Stimulated activated memory B cell treated with anti-CD40 and anti-IgM and Interleukin-4, amounts not matched to agents 10 μg/mL and 1 μg/mL and 100 μg/mL, for 72 hours (primary cell): Measurements from ENCODE around the gene ATAT1.
A peak's percentile ranks its signal among the peaks of the same experiment; 100 is the strongest.

Experiments
- ATAC-seq: fragments of 150-1000 bp; cut with Tn5 transposase; 2 replicates; pipeline ENCODE4 v1.10.0; 2021
- H3K27ac Mint-ChIP-seq: one replicate; pipeline ENCODE4 v1.8.0; 2022; ENCODE audit warnings: mild to moderate bottlenecking, mixed read lengths
- H3K27me3 Mint-ChIP-seq: one replicate; pipeline ENCODE4 v1.8.0; 2022; ENCODE audit warnings: mixed read lengths
- H3K36me3 Mint-ChIP-seq: one replicate; pipeline ENCODE4 v1.8.0; 2022; ENCODE audit warnings: mixed read lengths
- H3K4me1 Mint-ChIP-seq: one replicate; pipeline ENCODE4 v1.8.0; 2022; ENCODE audit warnings: mixed read lengths
- H3K4me3 Mint-ChIP-seq: one replicate; pipeline ENCODE4 v1.8.0; 2022; ENCODE audit warnings: mild to moderate bottlenecking, moderate library complexity, mixed read lengths
- H3K9me3 Mint-ChIP-seq: one replicate; pipeline ENCODE4 v1.8.0; 2022; ENCODE audit warnings: mixed read lengths

Gene ATAT1

DNA sequence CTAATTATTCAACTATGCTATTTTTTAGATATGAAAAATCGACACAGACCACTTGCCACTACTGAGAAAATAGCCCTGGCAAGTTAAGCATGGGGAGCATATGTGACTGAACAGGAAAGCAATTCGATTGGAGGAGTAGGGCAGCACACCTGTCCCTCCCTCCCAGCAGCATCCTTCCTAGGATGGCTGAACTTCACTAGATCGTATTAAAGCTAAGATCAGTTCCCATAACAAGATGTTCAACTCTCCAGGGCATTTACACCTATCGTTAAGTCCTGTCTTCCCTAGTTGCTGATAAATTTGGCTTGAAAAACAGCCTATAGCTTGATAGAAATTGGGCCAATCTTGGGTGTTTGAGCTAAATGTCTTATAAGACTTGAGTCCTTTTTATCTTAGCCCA, 16.6 kb upstream of the ATAT1 start:
- Mint-ChIP-seq H3K4me3 (no peak overlapping the region), H3K36me3 (peaks cover 68% of the 10 kb centered on the region), H3K27ac (peak overlapping the region; percentile 59), H3K4me1 (peaks cover 61% of the 10 kb centered on the region), H3K27me3 (no peaks in the 10 kb centered on the region), H3K9me3 (no peaks in the 10 kb centered on the region)
- ATAC-seq, result no peak

DNA sequence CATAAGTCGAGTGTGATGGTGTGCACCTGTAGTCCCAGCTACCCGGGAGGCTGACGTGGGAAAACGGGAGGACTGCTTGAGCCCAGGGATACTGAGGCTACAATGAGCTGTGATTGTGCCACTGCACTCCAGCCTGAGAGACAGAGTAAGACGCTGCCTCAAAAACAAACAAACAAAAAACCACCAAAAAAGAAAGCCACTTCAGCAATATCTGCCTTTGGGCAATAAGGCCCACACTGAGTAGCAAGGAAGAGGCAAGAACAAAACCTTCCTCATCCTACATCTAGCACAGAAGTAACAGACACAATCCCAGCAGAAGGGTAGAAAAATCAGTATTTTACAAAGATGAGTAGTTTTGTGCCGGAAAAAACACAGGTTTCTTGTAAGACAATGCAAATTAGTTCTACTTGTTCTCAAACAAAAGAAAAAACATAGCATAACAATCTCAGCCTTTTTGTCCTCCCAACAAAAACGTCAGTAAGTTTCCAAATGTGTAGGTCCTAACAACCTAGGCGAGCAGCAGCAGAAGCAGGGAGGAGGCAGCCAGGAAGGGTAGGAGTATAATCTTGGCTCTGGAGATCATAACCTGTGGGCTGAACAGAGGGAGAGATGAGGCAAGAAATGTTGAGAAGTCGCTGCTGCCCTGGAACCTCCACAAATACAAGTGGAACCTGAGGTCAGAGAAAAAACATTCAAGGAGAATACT, 15.4 kb upstream of the ATAT1 start:
- peaks cover 61% of the 10 kb centered on the region for H3K4me1 Mint-ChIP-seq
- no peak for ATAC-seq
- H3K36me3 Mint-ChIP-seq, result peaks cover 68% of the 10 kb centered on the region
- H3K27ac Mint-ChIP-seq, result peak overlapping the region; percentile 69
- no peak overlapping the region for H3K4me3 Mint-ChIP-seq
- no peaks in the 10 kb centered on the region for H3K9me3 Mint-ChIP-seq
- no peaks in the 10 kb centered on the region for H3K27me3 Mint-ChIP-seq

DNA sequence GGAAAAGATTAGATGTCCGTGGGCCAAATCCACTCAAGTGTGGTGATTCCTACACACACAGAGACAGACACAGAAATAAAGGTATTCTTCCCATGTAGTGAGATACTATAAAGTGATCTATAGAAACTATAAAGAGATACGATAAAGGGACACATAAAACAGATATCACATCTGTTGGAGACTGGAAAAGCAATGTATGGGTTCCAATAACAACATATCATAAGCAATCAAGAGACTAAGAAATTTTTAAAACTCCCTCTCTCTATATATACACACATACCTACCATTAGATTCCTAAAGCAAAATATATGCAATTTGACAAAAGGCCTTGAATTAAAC, 14.8 kb upstream of the ATAT1 start:
- no peaks in the 10 kb centered on the region for H3K27me3 Mint-ChIP-seq
- peaks cover 68% of the 10 kb centered on the region for H3K36me3 Mint-ChIP-seq
- H3K27ac Mint-ChIP-seq, result peak overlapping the region; percentile 69
- no peak for ATAC-seq
- H3K4me3 Mint-ChIP-seq, result no peak overlapping the region
- peaks cover 61% of the 10 kb centered on the region for H3K4me1 Mint-ChIP-seq
- H3K9me3 Mint-ChIP-seq, result no peaks in the 10 kb centered on the region

DNA sequence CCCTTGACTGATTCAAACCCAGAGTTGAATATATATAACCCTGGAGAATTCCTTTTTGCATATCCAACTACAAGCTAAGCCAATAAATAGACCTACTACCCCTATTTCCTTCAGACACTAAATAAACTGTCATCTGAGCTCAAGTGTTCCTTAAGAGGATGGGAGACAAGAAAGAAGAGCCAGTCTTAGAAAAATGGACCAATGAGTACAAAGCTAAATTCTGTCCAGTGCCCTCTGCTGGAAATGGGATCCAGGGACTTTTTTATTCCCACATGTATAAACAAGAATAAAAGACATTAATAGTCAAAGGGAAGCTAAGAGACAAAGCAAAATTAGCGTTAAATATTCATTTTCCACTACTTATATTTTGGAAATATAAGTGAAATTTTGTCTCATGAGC, 14.5 kb upstream of the ATAT1 start:
- H3K27me3 Mint-ChIP-seq, result no peaks in the 10 kb centered on the region
- peaks cover 60% of the 10 kb centered on the region for H3K4me1 Mint-ChIP-seq
- H3K36me3 Mint-ChIP-seq, result peaks cover 71% of the 10 kb centered on the region
- peak overlapping the region; percentile 69 for H3K27ac Mint-ChIP-seq
- H3K4me3 Mint-ChIP-seq, result no peak overlapping the region
- no peak for ATAC-seq
- H3K9me3 Mint-ChIP-seq, result no peaks in the 10 kb centered on the region

DNA sequence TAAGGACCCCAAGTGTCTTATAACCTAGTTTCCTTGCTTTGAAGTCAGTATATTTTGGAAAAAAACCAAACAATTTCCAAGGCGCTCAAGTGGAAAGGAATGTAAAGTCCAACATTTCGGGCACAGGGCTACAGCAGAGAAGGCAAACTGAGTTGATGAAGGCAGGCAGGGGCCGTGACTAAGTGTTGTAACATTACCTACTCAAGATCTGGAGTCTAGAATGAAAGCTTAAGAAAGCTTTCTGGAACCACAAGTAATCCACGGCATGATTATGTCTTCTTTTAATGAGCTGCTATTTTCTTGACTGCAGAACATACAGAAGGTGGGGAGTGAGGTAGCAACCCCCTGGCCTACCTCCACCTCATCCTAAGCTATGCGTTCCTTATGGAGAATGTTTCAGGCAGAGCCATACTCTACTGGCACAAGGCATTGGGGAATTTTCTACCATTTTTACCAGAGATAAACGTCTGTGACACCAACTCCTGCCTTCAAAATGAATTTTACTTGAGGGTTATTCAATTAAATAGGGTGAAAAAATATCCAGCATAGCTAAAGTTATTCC, 13.9 kb upstream of the ATAT1 start:
- ATAC-seq, result no peak
- Mint-ChIP-seq H3K4me1 (peaks cover 54% of the 10 kb centered on the region), H3K36me3 (peaks cover 67% of the 10 kb centered on the region), H3K27me3 (no peaks in the 10 kb centered on the region), H3K27ac (peak overlapping the region; percentile 97), H3K4me3 (no peak overlapping the region), H3K9me3 (no peaks in the 10 kb centered on the region)

DNA sequence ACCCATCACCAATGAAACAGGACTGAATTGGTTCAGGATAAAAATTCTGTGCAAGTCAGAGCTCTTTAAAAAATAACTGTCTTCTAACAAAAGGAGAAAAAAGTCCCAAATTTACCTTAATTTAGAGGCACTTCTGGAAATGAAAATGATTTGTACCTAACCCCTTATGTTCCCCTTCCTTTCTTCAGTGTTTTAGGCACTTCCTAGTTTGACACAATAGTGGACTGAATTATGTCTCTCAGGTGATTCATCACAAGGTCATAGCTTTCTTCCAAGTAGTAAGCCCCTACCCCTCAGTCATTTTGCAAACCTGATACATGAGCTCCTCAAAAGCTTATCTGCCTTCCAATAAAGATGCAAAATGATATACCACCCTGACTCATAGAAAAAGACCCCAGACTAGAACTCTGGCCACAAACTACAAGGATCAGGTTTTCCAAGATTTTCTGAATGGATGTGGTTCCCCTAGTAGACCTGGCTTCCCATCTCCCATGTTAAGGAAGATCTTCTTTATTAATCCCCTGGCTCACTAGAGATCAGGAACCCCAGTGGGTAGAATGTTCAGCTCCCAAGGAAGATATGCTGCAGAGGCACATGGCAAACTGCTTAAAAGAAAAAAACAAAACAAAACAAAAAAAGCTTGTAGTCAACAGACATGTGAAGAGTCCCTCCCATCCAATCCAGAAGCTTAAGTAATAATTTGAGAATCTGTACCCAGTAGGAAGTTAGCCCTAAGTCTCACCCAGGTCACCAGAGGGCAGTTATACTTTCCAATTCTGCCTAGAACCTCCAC, 13.2 kb upstream of the ATAT1 start:
- Mint-ChIP-seq H3K36me3 (peaks cover 64% of the 10 kb centered on the region), H3K4me1 (peaks cover 55% of the 10 kb centered on the region), H3K27ac (peak overlapping the region; percentile 97), H3K27me3 (no peaks in the 10 kb centered on the region), H3K4me3 (peak overlapping the region; percentile 41), H3K9me3 (no peaks in the 10 kb centered on the region)
- no peak for ATAC-seq

DNA sequence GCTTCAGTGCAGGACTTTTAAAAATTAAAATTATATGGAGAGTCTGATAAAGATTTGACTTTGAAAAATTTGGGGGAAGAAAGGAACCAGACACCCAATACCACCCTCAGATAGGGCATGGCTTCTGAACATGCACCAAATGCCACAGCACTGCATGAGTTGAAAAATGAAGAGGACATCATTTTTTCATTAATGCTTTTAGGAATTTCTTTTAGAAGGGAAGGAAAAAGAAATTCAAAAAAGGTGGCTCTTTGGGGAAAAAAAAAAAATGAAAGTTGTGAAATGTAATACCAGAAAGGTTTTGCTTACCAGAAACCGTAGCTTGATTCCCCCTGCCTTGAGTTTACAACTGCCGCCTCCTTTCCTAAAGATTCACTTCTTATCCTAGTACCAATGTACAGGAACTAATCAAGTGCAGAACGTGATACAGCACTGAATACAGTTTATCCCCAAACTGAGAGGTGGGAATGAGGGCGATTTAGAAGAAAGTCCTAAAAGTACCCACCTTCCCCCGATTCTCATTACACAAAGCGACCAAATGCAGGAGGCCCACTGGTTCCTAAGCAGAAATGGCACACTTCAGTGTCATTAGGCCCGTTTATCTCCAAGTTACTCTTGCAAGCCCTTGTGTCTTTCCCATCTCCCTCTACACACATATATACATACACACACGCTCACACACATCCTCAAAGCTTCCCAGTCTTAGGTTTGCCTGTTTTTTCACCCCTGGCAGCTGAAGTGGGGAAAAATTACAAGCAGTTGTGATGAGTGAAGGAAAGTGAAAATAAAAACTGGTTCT, 12.4 kb upstream of the ATAT1 start:
- no peak for ATAC-seq
- H3K4me3 Mint-ChIP-seq, result peak overlapping the region; percentile 89
- H3K36me3 Mint-ChIP-seq, result peaks cover 56% of the 10 kb centered on the region
- H3K27ac Mint-ChIP-seq, result peak overlapping the region; percentile 97
- no peaks in the 10 kb centered on the region for H3K9me3 Mint-ChIP-seq
- peaks cover 56% of the 10 kb centered on the region for H3K4me1 Mint-ChIP-seq
- no peaks in the 10 kb centered on the region for H3K27me3 Mint-ChIP-seq

DNA sequence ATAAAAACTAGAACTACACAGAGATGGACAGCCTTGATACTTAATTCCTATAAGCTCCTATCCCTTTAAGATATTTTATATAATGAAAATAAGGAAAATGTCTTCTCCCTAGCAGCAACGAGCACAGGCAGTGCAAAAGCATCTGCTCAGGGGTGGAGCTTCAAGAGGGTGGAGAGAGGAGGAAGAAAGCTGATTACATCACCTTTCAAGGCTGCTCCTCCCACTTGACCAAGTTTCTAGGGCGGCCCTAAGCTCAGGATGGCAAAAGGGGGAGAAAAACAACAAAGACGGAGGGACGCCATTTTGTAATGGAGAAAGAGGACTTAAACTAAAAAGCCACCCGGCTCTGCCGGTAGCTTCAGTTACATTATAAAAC, 11.8 kb upstream of the ATAT1 start:
- Mint-ChIP-seq H3K4me3 (peak overlapping the region; percentile 89), H3K36me3 (peaks cover 56% of the 10 kb centered on the region), H3K27ac (peak overlapping the region; percentile 97), H3K27me3 (no peaks in the 10 kb centered on the region), H3K4me1 (peaks cover 54% of the 10 kb centered on the region), H3K9me3 (no peaks in the 10 kb centered on the region)
- peak; percentile 79 for ATAC-seq

DNA sequence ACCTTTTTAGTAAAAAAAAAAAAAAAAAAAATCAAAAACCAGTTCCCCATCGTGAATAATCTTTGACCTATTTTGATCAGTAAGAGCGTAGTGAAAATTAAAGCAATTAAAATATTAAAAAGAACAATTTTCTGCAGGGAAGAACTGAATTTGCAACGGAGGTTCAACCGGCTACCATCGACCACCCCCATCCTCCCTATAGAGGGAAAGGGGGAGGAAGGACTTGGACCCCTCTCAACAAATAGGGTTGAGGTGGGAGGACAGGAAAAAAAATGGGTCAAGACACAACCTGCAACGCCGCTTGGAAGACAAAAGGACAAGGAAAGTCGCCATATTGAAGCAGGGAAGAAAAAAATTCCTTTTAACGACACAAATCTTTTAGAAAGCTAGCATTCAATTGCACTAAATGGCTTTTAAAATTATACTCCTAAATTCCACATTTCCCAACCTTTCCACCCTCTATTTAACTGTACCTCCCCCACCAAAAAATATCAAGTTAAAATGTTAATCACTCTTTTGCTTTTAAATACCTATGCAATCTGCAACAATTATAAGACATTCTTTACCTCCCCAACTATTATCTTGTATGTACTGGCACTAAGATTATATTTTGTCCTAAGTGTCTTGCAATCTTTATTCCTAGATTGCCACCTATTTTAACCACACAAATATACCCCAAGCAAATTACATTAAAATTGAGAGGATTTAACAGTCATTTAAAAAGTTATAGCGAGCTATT, 11.3 kb upstream of the ATAT1 start:
- Mint-ChIP-seq H3K27me3 (no peaks in the 10 kb centered on the region), H3K4me3 (peak overlapping the region; percentile 89), H3K9me3 (no peaks in the 10 kb centered on the region), H3K27ac (peak overlapping the region; percentile 97), H3K36me3 (peaks cover 57% of the 10 kb centered on the region), H3K4me1 (peaks cover 52% of the 10 kb centered on the region)
- ATAC-seq, result no peak

DNA sequence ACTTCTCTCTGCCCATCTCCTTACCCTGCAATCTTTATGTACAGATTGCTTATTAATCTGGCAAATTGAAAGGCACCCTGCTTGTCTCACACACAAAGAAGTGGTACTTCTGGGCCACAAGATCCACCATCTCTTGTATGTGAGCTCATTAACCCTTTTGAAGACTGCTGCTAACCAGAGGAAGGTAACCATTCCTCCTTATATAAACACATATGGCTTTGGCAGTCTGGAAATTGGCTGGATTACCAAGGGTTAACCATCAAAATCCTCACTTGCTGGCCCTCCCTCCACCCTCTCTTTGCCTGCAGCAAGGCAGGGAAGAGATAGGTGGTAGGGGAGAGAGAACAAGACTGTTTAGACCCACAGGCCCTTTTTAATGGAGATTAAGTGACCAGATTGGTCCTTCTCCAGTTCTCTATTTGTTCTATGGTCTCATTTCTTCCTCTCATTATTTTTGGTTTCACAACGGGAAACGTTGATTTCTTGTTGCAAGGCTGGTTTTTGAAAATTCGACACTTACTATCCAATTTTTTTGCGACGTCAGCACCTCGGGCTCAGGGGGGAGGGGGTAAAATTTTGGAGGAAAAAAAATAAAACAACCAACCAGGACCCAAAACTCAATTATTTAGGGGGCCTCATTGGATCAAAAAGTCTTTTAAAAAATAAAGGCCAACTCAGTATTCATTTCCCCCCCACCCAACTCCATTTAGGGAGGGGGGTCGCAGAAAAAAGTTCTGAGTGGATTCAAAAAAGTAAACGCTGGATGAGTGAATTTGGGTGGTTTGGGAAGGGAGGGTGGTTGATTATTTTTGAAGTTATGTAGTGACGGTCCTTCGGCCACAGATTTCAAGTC, 10.5 kb upstream of the ATAT1 start:
- Mint-ChIP-seq H3K27ac (peak overlapping the region; percentile 97), H3K4me3 (peak overlapping the region; percentile 89), H3K9me3 (no peaks in the 10 kb centered on the region), H3K4me1 (peaks cover 46% of the 10 kb centered on the region), H3K36me3 (peaks cover 53% of the 10 kb centered on the region), H3K27me3 (no peaks in the 10 kb centered on the region)
- ATAC-seq, result no peak

DNA sequence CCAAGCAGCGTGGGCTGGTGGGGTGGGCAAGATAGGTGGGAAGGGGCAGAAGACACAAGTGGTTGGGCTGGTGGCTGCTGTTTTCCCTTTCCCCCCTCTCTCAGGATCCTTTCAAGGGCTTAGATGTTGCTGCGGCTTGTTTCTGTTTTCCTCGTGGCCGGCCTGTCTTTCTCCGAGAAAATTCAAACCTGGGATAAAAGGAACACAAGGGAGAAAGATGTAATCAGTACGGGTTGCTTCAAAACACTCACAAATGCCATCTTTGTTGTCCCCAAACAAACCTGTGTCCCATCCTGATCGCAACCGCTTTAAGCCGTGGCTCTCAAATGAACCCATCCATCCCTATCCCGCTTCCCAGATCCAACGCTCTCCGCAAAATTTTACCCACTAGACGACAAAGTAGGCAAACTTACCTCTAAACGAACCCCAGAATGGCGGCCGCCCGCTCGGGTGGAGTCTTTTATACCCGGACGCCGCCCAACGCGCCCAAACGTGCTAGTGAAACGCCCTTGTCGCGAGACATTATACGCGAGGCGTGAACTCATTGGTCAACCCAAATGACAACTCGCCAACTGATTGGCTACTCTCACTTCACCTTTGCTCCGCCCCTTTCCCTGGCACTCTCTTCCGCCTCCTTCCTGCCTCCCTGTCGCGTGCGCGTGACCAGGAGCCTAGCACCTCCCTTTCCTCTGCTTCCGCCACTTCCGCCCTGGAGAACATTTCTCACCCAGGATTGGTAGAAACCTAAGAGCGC, 9.7 kb upstream of the ATAT1 start, which contains the start of gene PPP1R10:
PPP1R10 (minus strand) TSS at position 433 of the 754 bp plus-strand sequence. CDS start 7,299 bp downstream, outside the sequence.
- Mint-ChIP-seq H3K4me1 (peaks cover 38% of the 10 kb centered on the region), H3K27me3 (no peaks in the 10 kb centered on the region), H3K9me3 (no peaks in the 10 kb centered on the region), H3K27ac (peak within 1 kb of the TSS; percentile 97), H3K4me3 (peak within 1 kb of the TSS; percentile 89), H3K36me3 (peaks cover 47% of the 10 kb centered on the region)
- peak; percentile 94 for ATAC-seq

DNA sequence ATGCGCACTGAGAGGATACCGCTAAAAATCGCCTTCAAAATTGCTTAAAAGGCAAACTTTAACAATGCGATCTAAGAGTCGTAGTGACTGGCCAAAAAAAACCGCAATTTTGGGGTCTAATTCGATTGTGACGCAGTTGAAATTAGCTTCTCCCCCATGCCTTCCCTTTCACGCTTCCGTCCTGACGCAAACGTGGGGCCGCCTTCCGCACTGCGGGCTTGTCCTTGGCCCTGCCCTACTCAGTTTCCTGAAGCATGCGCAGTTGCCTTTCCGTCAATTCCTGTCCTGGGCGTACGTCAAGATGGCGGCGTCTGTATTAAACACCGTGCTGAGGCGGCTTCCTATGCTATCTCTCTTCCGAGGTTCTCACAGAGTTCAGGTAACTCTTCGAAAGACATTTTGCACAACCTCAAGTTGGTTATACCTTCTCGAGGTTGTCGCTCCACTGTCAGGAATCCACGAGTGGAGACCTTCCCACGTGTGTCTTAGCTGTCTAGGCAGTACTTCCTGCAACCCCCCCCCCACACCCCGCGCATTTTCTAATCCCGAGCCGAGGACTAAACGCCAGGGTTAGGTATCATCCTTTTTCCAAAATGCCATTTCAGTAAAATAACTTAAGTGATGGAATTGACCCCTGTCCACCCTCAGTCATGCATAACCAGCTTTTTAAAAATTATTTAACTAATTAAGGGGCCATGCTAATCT, 9.0 kb upstream of the ATAT1 start, which contains the start of gene MRPS18B:
MRPS18B (plus strand) TSS at position 276 of the 705 bp plus-strand sequence; CDS start at position 302, 26 bp downstream.
- peak; percentile 92 for ATAC-seq
- Mint-ChIP-seq H3K27ac (peak within 1 kb of the TSS; percentile 97), H3K4me3 (peak within 1 kb of the TSS; percentile 89), H3K4me1 (peaks cover 34% of the 10 kb centered on the region), H3K27me3 (no peaks in the 10 kb centered on the region), H3K9me3 (no peaks in the 10 kb centered on the region), H3K36me3 (peaks cover 51% of the 10 kb centered on the region)
